Sigmoid colon (tissue), 4 donors: ENCODE results near the gene MEGF6.

Experiments used
- CTCF ChIP-seq, 4 experiments: fragments of 450-650 bp in 3 of 4; fragments of 200-600 bp in 1 of 4; IDR thresholded peaks; one replicate each; pipeline ENCODE4 v1.5.1; 2016 to 2019; ENCODE audit warnings: antibody characterized with exemption in 4 of 4, mild to moderate bottlenecking in 3 of 4, moderate library complexity in 2 of 4
- EP300 ChIP-seq, 4 donors: sonication (generic); formaldehyde crosslinking; IDR thresholded peaks; one replicate each; pipeline ENCODE4 v1.6.1; 2017; ENCODE audit warnings: antibody characterized with exemption in 4 of 4
- POLR2A ChIP-seq, 2 donors: fragments of 450-650 bp; IDR thresholded peaks; one replicate each; pipeline ENCODE4 v1.6.1; 2016; ENCODE audit warnings: antibody characterized with exemption in 2 of 2, mild to moderate bottlenecking in 2 of 2, moderate library complexity in 2 of 2
- POLR2AphosphoS5 ChIP-seq, 4 donors: sonication (generic); formaldehyde crosslinking; IDR thresholded peaks; one replicate each; pipeline ENCODE4 v1.6.1; 2017; ENCODE audit warnings: antibody characterized with exemption in 4 of 4

- no peak for TF ChIP-seq EP300 (IDR thresholded peaks at IDR 0.05)
- TF ChIP-seq POLR2A (IDR thresholded peaks at IDR 0.05) = no peak
- no peak for TF ChIP-seq CTCF (IDR thresholded peaks at IDR 0.05)
- no peak for TF ChIP-seq POLR2AphosphoS5 (IDR thresholded peaks at IDR 0.05)
These were observed 149.9 kb downstream of the MEGF6 start for GRCh38 chr1:3461238-3461933.
